ENCODE data around the gene RBBP8.
"Not testable (repeated sequence)": the region's sequence is repeated elsewhere in the genome, so short reads cannot be mapped to it uniquely, and the experiment has no call there.

Gene RBBP8

DNA sequence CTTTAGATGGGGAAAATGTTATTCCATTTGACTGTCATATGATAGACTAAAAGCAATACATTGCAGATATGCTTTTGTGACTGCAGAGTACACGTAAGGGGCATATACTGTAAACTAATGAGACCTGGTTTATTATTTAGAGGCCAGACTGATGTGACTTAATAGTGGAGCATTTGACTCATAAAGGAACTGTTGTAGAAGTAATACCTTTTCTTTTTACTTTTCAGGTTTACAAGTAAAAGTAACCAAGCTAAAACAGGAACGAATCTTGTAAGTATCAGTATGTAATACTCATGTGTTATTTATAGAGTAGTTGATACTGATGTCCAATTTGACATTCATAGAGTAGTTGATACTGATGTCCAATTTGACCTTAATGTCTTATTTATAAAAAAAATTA is 13.1 kb downstream of the RBBP8 start:
- DNase-seq: no peak

DNA sequence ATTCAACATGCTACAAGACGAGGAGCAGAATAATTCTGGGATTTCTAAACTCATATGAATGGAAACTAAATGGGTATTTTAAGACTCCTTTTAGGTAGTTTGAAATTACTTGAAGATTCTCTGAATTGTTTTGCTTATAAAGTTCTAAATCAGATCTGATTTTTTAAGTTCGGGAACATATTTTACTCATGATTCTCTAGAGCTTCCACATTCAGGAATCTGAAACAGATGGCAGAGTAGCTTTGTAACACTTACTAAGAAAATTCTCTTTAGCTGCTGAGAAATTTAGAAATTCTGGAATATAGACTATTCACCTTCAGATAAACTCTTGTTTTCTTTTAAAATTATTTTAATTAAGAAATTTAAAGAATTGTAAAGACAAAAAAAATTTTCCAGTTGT is 13.7 kb downstream of the RBBP8 start:
- DNase-seq: no peak

DNA sequence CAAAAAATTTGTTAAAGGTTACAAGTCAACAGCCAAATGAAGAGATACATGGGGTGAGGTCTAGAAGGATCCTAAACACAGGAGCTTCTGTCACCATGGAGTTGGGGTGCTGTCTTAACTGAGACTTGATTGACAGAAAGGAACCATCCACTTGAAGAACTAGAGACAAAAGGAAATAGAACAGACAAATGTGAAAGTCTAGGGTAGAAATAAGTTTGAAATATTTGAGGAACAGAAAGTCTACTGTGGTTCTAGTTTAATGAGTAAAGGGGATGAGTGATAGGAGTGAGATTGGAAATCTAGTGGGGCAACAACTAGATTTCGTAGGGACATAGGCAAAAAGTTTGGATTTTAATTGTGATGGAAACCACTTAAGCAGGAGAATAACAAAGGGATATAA is 18.7 kb downstream of the RBBP8 start:
- peak; percentile 39 for DNase-seq

DNA sequence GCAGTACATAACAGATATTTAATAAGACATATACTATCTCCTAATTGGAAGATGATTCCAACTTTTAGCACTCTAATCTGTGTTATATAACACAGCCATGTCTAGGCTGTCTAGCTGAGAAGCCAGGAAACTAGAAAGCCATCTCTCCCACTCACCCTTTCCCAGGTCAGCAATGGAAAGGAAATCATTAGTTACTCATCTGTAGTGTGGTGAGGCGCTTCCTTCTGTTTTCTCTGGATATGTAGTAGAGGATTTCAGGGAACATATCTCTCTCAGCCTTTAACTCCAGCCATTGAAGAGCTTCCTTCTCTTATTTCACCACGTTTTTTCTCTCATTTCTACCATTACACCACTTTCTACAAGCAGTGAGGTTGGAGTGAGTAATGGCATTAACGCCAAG is 19.4 kb downstream of the RBBP8 start:
- peak; percentile 6 for DNase-seq

GRCh38 chr18:22953982-22954381 is 20.9 kb downstream of the RBBP8 start:
- DNase-seq: not testable (repeated sequence)

GRCh38 chr18:22956226-22956625 is 23.1 kb downstream of the RBBP8 start:
- no peak for DNase-seq

- DNase-seq: no peak
Measured at GRCh38 chr18:22961156-22961555, 28.0 kb downstream of the RBBP8 start.

GRCh38 chr18:22962004-22962403 is 28.9 kb downstream of the RBBP8 start:
- no peak for DNase-seq

- DNase-seq: no peak
Measured at GRCh38 chr18:22964116-22964515, 31.0 kb downstream of the RBBP8 start.

DNA sequence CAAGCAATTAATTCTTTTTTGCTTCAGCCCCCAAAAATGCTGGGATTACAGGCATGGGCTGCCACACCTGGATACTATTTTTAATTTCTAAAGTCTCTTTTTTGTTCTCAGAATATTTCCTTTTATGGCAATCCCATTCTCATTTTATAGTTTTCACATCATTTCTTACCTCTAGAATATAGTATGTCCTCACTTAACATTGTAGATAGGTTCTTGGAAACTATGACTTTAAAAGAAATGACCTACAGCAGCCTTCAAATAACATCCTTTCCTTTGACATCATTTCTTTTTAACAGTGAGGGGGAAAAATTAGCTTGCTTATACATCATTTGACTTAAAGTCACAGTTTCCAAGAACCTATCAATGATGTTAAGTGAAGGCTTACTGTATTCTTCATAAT is 31.6 kb downstream of the RBBP8 start:
- DNase-seq: no peak

DNA sequence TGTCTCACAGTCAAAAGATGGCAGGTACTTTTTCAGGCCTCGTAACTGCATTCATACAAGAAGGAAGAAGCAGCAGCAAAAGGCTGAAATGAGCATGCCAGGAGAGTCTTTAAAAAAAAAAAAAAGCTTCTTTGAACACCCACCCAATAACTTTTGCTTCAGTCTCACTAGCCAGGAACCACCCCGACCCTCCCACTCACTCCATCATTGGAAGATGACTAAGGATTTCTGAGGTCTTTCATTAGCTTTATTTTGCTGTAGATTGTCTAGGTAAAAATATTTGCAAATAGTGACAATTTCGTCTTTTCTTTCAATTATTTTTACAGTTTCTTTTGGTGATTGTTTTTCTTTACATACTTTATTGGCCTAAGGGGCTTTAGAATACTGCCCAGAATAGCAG is 37.9 kb downstream of the RBBP8 start:
- DNase-seq: peak; percentile 21

DNA sequence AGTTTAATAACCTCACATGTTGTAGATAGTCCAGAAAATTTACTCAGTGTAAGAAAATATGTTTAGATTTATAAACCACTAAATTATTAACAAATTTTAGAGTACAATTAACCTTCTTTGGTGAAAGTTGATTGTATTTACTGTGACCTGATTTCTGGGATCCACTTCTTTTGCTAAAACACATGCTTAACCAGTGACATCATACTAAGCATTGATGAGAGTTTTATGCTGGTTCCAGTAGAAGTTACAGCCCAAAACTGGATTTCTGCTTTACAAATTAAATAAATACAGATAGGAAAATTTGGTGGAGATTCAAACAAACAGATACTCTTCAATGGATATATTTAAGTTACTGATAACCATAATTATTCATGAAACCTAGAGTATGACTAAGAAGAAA is 40.9 kb downstream of the RBBP8 start:
- no peak for DNase-seq

DNA sequence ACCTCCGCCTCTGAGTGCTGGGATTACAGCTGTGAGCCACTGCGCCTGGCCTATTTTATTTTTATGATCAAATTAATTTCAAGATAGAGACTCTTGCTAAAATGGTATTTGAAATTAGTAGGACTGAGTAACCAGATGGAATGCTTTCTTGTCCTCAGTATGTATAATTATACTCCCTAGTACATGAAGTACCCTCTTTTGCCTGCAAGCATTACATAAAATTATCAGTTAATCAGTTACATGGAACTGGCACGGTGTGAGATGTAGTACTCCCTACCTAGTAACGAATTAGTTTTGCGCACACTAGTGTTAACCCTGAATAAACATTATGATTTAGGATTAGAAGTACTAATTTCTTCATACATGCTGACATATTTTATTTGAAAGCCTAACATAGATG is 41.6 kb downstream of the RBBP8 start:
- DNase-seq: no peak

- peak; percentile 26 for DNase-seq
Measured at GRCh38 chr18:22975508-22975907, 42.4 kb downstream of the RBBP8 start.

- peak; percentile 35 for DNase-seq
Measured at GRCh38 chr18:22977847-22978701, 44.9 kb downstream of the RBBP8 start.

GRCh38 chr18:22980394-22980793 is 47.3 kb downstream of the RBBP8 start:
- no peak for DNase-seq

- peak; percentile 39 for DNase-seq
Measured at GRCh38 chr18:22981274-22982133, 48.4 kb downstream of the RBBP8 start.

- peak; percentile 48 for DNase-seq
Measured at GRCh38 chr18:22983175-22983574, 50.0 kb downstream of the RBBP8 start.

DNA sequence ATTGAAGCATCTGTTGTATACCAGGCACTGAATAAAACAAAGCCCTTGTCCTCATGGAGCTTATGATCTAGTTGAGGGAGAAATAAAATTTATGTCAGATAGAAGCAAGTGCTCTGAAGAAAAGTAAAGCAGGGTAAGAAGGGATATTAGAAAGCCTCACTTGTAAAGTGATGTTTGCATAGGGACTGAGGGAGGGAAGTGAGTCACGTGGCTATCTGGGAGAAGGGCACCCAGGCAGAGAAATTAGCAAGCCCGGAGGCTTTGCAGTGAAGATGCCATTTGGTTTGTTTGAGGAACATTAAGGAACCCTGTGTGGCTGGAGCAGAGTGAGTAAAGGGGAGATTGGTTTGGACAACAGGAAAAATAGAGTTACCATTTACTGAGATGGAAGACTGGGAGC is 52.1 kb downstream of the RBBP8 start:
- DNase-seq: no peak

GRCh38 chr18:22987547-22988189 is 54.5 kb downstream of the RBBP8 start:
- DNase-seq: no peak

DNA sequence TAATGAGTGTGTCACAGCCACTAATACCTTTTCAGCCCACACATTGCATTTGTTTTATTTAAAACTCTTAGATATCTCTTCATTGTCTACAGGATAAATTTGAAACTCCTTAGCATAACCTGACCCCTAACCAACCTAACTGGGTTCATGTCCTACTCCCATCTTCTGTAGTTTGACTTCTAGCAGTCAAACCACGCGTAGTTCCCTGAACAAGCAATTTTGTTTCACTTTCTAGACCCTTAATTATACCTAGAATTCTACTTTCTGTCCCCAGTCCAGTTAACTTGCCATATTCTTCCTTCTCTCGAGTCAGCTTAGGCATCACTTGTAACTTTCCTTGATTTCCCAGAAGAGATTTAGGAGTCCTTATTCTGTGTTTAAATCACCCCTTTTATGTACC is 55.1 kb downstream of the RBBP8 start:
- no peak for DNase-seq

GRCh38 chr18:22998344-22998743 is 65.2 kb downstream of the RBBP8 start:
- no peak for DNase-seq

- DNase-seq: no peak
Measured at GRCh38 chr18:22999212-22999611, 66.1 kb downstream of the RBBP8 start.

GRCh38 chr18:22999647-23000046 is 66.5 kb downstream of the RBBP8 start:
- no peak for DNase-seq

Measured in inflammatory macrophage treated with lipopolysaccharide for 4 hours (primary cell).